K562 (cell line): ENCODE data around the gene ADCY5. TPM values are rescaled to one million over a fixed set of nuclear protein-coding genes. Genes with fewer than 3 reads are reported as not detected.

Experiments
- ATAC-seq: fragments of 200-7000 bp; cut with Tn5 transposase; 3 replicates; pipeline ENCODE4 v1.9.1; 2020; ENCODE audit warnings: moderate library complexity
- BruUV-seq: library from RNA; stranded (reverse); fragments of 400-500 nt; replicated peaks from 2 replicates; lab custom pipeline; 2021; lab: Mats Ljungman, UMichigan
- CTCF ChIA-PET: fragments of 300-600 bp; formaldehyde crosslinking; extraction: SDS; loops from one replicate; lab custom pipeline; 2021; ENCODE audit warnings: low intra/inter-chr PET ratio; lab: Yijun Ruan, JAX
- POLR2A ChIA-PET: fragments of 300-600, 350-650 bp; sonication (Branson Sonifier 250); formaldehyde crosslinking; extraction: SDS; loops from one replicate; lab custom pipeline; 2021; ENCODE audit warnings: antibody characterized with exemption, inconsistent platforms; lab: Yijun Ruan, JAX
- DNase-seq, 4 experiments: peaks; one replicate each; pipeline versions ENCODE4 v3.0.0 to v3.0.0-alpha.2; 2011 to 2018; ENCODE audit warnings: low spot score in 3 of 4, mixed read lengths in 3 of 4; ENCODE audit errors: extremely low read depth in 1 of 4
- FAIRE-seq: peaks from 2 replicates; lab custom pipeline; 2011; peaks lifted over from hg19 to GRCh38; lab: Jason Lieb, UNC
- H2AFZ ChIP-seq: 2 replicates; pipeline ENCODE4 v1.6.0; 2011; ENCODE audit warnings: low read depth, low read length, control low read depth, inconsistent platforms
- H3K27ac ChIP-seq: fragments of 200-600 bp; 3 replicates; pipeline ENCODE4 v1.8.0; 2011; ENCODE audit warnings: low read depth, mild to moderate bottlenecking, control low read depth, inconsistent platforms, low read length, moderate library complexity, mixed read lengths; ENCODE audit errors: extremely low read depth
- H3K27me3 ChIP-seq, 2 experiments: fragments of 300-600 bp in 1 of 2; 2 replicates in 1 of 2; 3 replicates in 1 of 2; pipeline versions ENCODE4 v1.6.0 to v1.8.0; 2011; ENCODE audit warnings: inconsistent platforms in 2 of 2, low read length in 2 of 2, mild to moderate bottlenecking in 1 of 2, mixed read lengths in 1 of 2, moderate library complexity in 1 of 2; ENCODE audit not compliant: control insufficient read depth in 2 of 2, insufficient read depth in 2 of 2
- H3K36me3 ChIP-seq: fragments of 300-600 bp; 3 replicates; pipeline ENCODE4 v1.8.0; 2011; ENCODE audit warnings: mild to moderate bottlenecking, low read length, inconsistent platforms; ENCODE audit not compliant: control insufficient read depth, insufficient read depth
- H3K4me1 ChIP-seq, 2 experiments: fragments of 200-600 bp in 1 of 2; replicated peaks in 1 of 2; 2 replicates in 1 of 2; 3 replicates in 1 of 2; pipeline versions ENCODE4 v1.5.1 to v1.8.0; 2011; ENCODE audit warnings: inconsistent platforms in 2 of 2, low read length in 2 of 2, mild to moderate bottlenecking in 1 of 2, mixed read lengths in 1 of 2, moderate library complexity in 1 of 2; ENCODE audit not compliant: control insufficient read depth in 2 of 2, insufficient read depth in 2 of 2
- H3K4me2 ChIP-seq: 2 replicates; pipeline ENCODE4 v1.6.1; 2011; ENCODE audit warnings: low read length, control low read depth, inconsistent platforms, mixed read lengths; ENCODE audit not compliant: insufficient read depth
- H3K4me3 ChIP-seq: fragments of 200-600 bp; sonication (generic), shearing (Covaris generic); 2 replicates; pipeline ENCODE4 v1.5.1; 2016; ENCODE audit warnings: control low read depth, inconsistent platforms
- H3K79me2 ChIP-seq: fragments of 200-600 bp; 3 replicates; pipeline ENCODE4 v1.8.0; 2011; ENCODE audit warnings: low read length, inconsistent platforms; ENCODE audit not compliant: control insufficient read depth, insufficient read depth
- H3K9ac ChIP-seq, 2 experiments: 2 replicates each; pipeline versions ENCODE4 v1.6.0 to v1.6.1; 2011; ENCODE audit warnings: low read depth in 2 of 2, low read length in 2 of 2, control low read depth in 1 of 2, inconsistent platforms in 1 of 2, mild to moderate bottlenecking in 1 of 2, mixed read lengths in 1 of 2; ENCODE audit not compliant: insufficient read depth in 1 of 2
- H3K9me1 ChIP-seq: one replicate; pipeline ENCODE4 v1.6.0; 2011; ENCODE audit warnings: inconsistent platforms, mild to moderate bottlenecking, low read length, moderate library complexity; ENCODE audit not compliant: control insufficient read depth, insufficient read depth
- H3K9me3 ChIP-seq: replicated peaks from 2 replicates; pipeline ENCODE4 v1.5.1; 2011; ENCODE audit warnings: low read depth, low read length, inconsistent platforms; ENCODE audit not compliant: control insufficient read depth, insufficient read depth
- H4K20me1 ChIP-seq: replicated peaks from 2 replicates; pipeline ENCODE4 v1.6.1; 2011; ENCODE audit warnings: low read length, inconsistent platforms, mixed read lengths; ENCODE audit not compliant: control insufficient read depth, insufficient read depth
- BACH1 ChIP-seq: fragments of 200-800 bp; sonication (Bioruptor generic); IDR thresholded peaks from 2 replicates; pipeline ENCODE4 v1.6.1; 2016; ENCODE audit warnings: missing genetic modification characterization, missing compliant biosample characterization
- SMC3 ChIP-seq: conservative IDR thresholded peaks from 2 replicates; pipeline ENCODE4 v1.6.1; 2011; ENCODE audit warnings: low read depth, low read length, improper control_type of control experiment; ENCODE audit not compliant: insufficient read depth
- XRCC4 ChIP-seq: IDR thresholded peaks from one replicate; pipeline ENCODE4 v1.6.1; 2011; ENCODE audit not compliant: insufficient read depth, insufficient read length; ENCODE audit errors: extremely low read depth
- WGBS: fragments of 100-300 bp; shearing (Covaris generic); methylation state at CpG from one replicate; pipeline ENCODE4 v1.1.6; 2016; ENCODE audit warnings: low coverage, mixed read lengths; ENCODE audit not compliant: insufficient coverage; ENCODE audit errors: missing lambda C conversion rate; 5-methylcytosine and 5-hydroxymethylcytosine counted together
- in situ Hi-C: fragments of 300-500 bp; cut with MboI; formaldehyde crosslinking; loops from 4 replicates; pipeline ENCODE4 v1.15.0; 2018; ENCODE audit warnings: inconsistent platforms, mixed read lengths
- intact Hi-C: fragments of 100-400 bp; cut with micrococcal nuclease; formaldehyde crosslinking; loops from 2 replicates; pipeline ENCODE4 v1.14.2; 2022
- polyA plus RNA-seq, 8 experiments: library from polyadenylated mRNA; depleted of rRNA in 4 of 8; stranded (reverse) in 5 of 8; unstranded in 3 of 8; fragments of >200 nt; fragmentation: Nextera tagmentation in 2 of 8; fragmentation: Illumina TruSeq in 1 of 8; extraction: Ambion mirVana in 2 of 8; extraction: Trizol in 1 of 8; gene quantifications; 2 replicates each; pipeline versions ENCODE4 v1.2.1 to v1.2.3, GENCODE V29; 2011 to 2014; ENCODE audit warnings: inconsistent platforms in 1 of 8, missing spikeins in 1 of 8
- total RNA-seq, 7 experiments: library from RNA; depleted of rRNA in 6 of 7; stranded (reverse); fragments of >200 nt in 6 of 7; fragmentation: Illumina TruSeq in 2 of 7; extraction: Trizol in 2 of 7; gene quantifications; 2 replicates each; pipeline versions ENCODE4 v1.2.1 to v1.2.3, GENCODE V29; 2011 to 2021; ENCODE audit warnings: low replicate concordance in 1 of 7

ADCY5 gene
- total and polyA plus RNA-seq, 9 of the 15 experiments (the other 6 are each of a cell fraction or from before 2014, with no cell fraction given): under 0.01 TPM; not detected in 8

- TF ChIP-seq SMC3: peak; percentile 87
- TF ChIP-seq, all 486 proteins: peak for 4
Observed at GRCh38 chr3:123328851-123329635, 119.8 kb downstream of the ADCY5 start (continued).

GRCh38 chr3:123327956-123328850, 120.7 kb downstream of the ADCY5 start:
- Histone ChIP-seq H2AFZ (no peak overlapping the region), H3K9me1 (no peaks in the 10 kb centered on the region), H3K4me3 (no peak overlapping the region), H4K20me1 (no peaks in the 10 kb centered on the region), H3K4me1 (peaks cover 0 to 4% of the 10 kb centered on the region in 2 experiments; a peak in 1 of 5 replicates), H3K27me3 (peaks cover under 1 to 37% of the 10 kb centered on the region in 2 experiments; a peak in 4 of 5 replicates), H3K27ac (no peak overlapping the region), H3K79me2 (no peaks in the 10 kb centered on the region), H3K9me3 (no peaks in the 10 kb centered on the region), H3K4me2 (no peak overlapping the region), H3K9ac (no peak overlapping the region), H3K36me3 (no peaks in the 10 kb centered on the region)
- intact Hi-C loops: loop anchor here (2.0 kb wide), 1 partner anchor 231 kb away; no protein-coding TSS in a partner anchor
- BruUV-seq: no TSS peak
- CTCF ChIA-PET: interaction anchor here (0.7 to 2.0 kb wide), 3 partner anchors 47 to 231 kb away, joined by 4 to 13 read pairs (median 13); no protein-coding TSS in a partner anchor
- no peak for TF ChIP-seq BACH1 (tag)
- TF ChIP-seq XRCC4: no peak
- POLR2A ChIA-PET: no interaction called here
- peak; percentile 31 for ATAC-seq
- in situ Hi-C loops: no loop called here
- 8% methylated on average over 14 of the region's 25 CpGs for WGBS
- no peak for DNase-seq
- FAIRE-seq: no peak
